Measurements from ENCODE around the gene GAD1.

The GAD1 gene

GRCh38 chr2:170816504-170817092, at the start of gene GAD1:
Gene GAD1, plus strand, starts transcription at chr2:170816887. Its CDS starts 1,705 bp downstream, at chr2:170818592.
- in situ Hi-C loops (cut with MboI; ENCODE audit: low sequenced_read_pairs), result loop anchor here (25.0 kb wide), 1 partner anchor 404 kb away; no protein-coding TSS in a partner anchor

GRCh38 chr2:170770008-170770605, 46.6 kb upstream of the GAD1 start, which contains the start of gene ERICH2:
Gene ERICH2, plus strand, starts transcription at chr2:170770378. Its CDS starts 304 bp downstream, at chr2:170770682.
- in situ Hi-C loops (cut with MboI; ENCODE audit: low sequenced_read_pairs), result no loop called here

- in situ Hi-C loops (cut with MboI; ENCODE audit: low sequenced_read_pairs), result no loop called here
Measured at GRCh38 chr2:170770606-170771420, 45.9 kb upstream of the GAD1 start.

- in situ Hi-C loops (cut with MboI; ENCODE audit: low sequenced_read_pairs), result no loop called here
Measured at GRCh38 chr2:170771421-170771937, 45.2 kb upstream of the GAD1 start.

GRCh38 chr2:170772295-170772694, 44.4 kb upstream of the GAD1 start:
- in situ Hi-C loops (cut with MboI; ENCODE audit: low sequenced_read_pairs), result no loop called here

- in situ Hi-C loops (cut with MboI; ENCODE audit: low sequenced_read_pairs), result no loop called here
Measured at GRCh38 chr2:170774074-170774473, 42.6 kb upstream of the GAD1 start.

GRCh38 chr2:170778900-170779299, 37.8 kb upstream of the GAD1 start:
- in situ Hi-C loops (cut with MboI; ENCODE audit: low sequenced_read_pairs), result no loop called here

- in situ Hi-C loops (cut with MboI; ENCODE audit: low sequenced_read_pairs), result no loop called here
Measured at GRCh38 chr2:170779304-170779703, 37.4 kb upstream of the GAD1 start.

- in situ Hi-C loops (cut with MboI; ENCODE audit: low sequenced_read_pairs), result no loop called here
Measured at GRCh38 chr2:170782673-170783072, 34.0 kb upstream of the GAD1 start.

- in situ Hi-C loops (cut with MboI; ENCODE audit: low sequenced_read_pairs), result no loop called here
Measured at GRCh38 chr2:170783549-170783948, 33.1 kb upstream of the GAD1 start.

GRCh38 chr2:170798996-170799395, 17.7 kb upstream of the GAD1 start:
- in situ Hi-C loops (cut with MboI; ENCODE audit: low sequenced_read_pairs), result no loop called here

- in situ Hi-C loops (cut with MboI; ENCODE audit: low sequenced_read_pairs), result loop anchor here (25.0 kb wide), 1 partner anchor 394 kb away; no protein-coding TSS in a partner anchor
Measured at GRCh38 chr2:170806548-170806947, 10.1 kb upstream of the GAD1 start.

- in situ Hi-C loops (cut with MboI; ENCODE audit: low sequenced_read_pairs), result loop anchor here (25.0 kb wide), 1 partner anchor 401 kb away; no protein-coding TSS in a partner anchor
Measured at GRCh38 chr2:170812710-170813600, 3.7 kb upstream of the GAD1 start.

GRCh38 chr2:170813611-170814532, 2.8 kb upstream of the GAD1 start:
- in situ Hi-C loops (cut with MboI; ENCODE audit: low sequenced_read_pairs), result loop anchor here (25.0 kb wide), 1 partner anchor 402 kb away; no protein-coding TSS in a partner anchor

GRCh38 chr2:170814533-170815230, 2.0 kb upstream of the GAD1 start:
- in situ Hi-C loops (cut with MboI; ENCODE audit: low sequenced_read_pairs), result loop anchor here (25.0 kb wide), 1 partner anchor 402 kb away; no protein-coding TSS in a partner anchor

- in situ Hi-C loops (cut with MboI; ENCODE audit: low sequenced_read_pairs), result loop anchor here (25.0 kb wide), 1 partner anchor 403 kb away; no protein-coding TSS in a partner anchor
Measured at GRCh38 chr2:170815311-170815710, 1.4 kb upstream of the GAD1 start.

- in situ Hi-C loops (cut with MboI; ENCODE audit: low sequenced_read_pairs), result loop anchor here (25.0 kb wide), 1 partner anchor 404 kb away; no protein-coding TSS in a partner anchor
Measured at GRCh38 chr2:170815746-170816503, 762 bp upstream of the GAD1 start.

All from HL-60/S4 treated with phorbol 12-myristate 13-acetate at 8.2 ng/mL for 4 days and 3 days (cell line).